NCI-H446 treated with DMSO at 0.1 percent for 48 hours (cell line): ENCODE results near the gene SPDYE4.

Source experiments
- DNase-seq: peaks from one replicate; lab custom pipeline; 2025; lab: John Stamatoyannopoulos, UW

The SPDYE4 gene

DNA sequence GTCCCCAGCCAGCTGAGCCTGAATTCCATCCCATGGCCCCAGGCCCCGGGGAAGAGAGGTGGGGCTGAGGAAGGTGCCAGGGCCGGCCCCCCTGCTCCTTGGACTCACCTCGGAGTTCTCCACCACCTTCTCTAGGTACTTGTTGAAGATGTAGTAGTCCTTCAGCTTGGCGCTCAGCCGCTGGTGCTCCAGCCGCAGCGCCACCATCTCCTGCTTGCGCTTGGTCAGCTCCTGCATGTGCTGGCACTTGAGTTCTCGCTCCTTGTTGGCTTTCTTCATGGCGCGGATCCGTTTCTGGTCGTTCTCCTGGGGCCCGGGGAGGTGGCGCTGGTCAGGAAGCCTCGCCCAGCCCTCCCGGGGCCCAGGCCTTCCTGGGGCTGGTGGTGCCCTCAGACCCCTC, 17.0 kb downstream of the SPDYE4 start:
- no peak for DNase-seq

DNA sequence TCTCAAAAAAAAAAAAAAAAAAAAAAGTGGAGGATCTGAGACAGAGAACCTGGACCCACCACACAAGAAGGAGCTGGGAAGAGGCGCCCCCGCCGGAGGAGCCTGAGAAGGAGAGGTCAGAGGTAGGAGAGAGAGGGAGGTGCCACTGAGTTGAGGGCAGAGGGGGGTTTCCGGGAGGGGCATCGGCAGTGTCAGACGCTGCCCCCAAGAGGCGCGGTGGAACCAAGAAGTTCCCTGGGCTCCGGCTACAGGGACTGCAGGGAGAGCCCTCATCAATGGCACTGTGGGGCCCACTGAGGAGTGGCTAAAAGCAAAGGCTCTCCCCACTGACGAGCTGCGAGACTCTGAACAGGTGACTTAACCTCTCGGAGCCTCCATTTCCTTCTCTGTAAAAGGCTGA, 17.9 kb downstream of the SPDYE4 start:
- DNase-seq, result no peak

DNA sequence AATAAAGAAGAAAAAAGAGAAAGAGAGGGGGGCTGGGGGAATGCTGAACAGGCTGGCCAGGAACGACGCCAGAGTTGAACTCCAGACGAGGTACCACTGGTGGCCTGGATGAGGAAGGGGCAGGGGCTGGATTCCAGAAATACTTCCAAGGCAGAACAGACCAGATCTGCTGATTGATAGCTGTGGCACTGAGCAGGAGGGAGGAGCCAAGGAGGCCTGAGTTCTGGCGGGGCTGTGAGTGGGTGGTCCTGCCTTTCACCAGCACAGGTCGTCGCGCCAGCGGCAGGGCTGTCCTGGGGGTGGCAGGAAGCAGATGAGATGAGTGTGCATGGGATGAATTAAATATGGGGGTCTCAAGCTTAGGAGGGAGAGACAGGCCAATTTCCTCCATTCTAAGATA, 19.2 kb downstream of the SPDYE4 start:
- no peak for DNase-seq

DNA sequence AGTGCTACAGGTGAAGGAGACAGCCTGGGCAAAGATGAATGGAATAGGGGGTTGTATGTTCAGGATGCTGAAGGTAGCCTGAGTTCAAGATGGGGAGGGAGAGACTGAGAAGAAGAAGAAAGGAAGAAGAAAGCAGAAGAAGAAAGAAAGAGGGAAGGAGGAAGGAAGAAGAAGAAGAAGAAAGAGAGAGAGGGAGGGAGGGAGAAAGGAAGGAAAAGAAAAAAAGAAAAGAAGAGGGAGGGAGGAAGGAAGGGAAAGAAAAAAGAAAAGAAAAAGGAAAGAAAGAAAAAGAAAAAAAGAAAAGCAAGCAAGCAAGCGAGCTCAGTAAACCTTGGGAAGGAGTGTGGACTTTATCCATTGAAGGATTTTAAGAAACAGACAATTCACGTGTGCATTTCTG, 21.6 kb downstream of the SPDYE4 start:
- no peak for DNase-seq

DNA sequence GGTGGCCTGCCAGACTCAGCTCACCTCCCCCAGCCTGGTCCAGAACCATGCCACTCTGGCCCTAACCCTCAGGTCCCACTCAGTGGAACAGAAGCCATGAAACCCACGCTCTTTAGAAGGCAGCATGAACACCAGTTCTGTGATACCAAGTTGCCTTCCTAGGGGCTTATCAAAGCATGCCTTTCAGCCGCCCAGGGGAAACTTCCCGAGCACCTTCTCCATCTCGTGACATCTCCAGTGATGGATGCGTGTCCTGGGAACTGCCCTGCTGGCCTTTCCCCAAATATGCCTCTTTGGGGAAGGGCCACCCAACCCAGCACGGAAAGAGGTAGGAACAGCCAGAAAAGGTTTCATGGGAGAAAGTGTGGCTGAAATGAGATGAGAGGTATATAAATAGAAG, 22.0 kb downstream of the SPDYE4 start:
- no peak for DNase-seq

DNA sequence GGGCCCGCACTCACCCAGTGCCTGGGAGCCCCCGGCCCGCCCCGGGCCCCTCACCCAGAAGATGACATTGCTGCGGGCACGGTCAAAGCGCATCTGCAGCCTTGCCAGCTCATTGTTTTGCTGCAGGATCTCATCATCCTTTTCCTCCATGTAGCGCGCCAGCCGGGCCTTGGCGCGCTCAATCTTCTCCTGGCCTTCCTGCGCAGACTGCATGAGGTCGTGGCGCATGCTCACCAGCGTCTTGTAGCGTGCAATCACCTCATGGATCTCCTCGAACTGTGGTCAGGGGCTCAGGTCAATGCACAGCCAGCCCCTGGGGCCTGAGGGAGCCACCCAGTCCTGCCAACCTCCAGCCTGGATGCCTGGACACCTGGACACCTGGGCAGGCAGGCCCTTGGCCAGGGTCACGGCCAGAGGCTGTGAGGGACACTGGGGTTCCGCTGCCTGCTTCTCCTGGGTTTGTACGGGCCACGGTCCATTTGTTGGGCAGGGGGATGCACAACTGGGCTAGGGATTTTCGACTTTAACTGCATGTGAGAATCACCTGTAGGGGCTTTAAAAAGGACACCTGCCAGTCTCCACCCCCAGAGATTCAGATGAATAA, 22.9 kb downstream of the SPDYE4 start:
- no peak for DNase-seq

DNA sequence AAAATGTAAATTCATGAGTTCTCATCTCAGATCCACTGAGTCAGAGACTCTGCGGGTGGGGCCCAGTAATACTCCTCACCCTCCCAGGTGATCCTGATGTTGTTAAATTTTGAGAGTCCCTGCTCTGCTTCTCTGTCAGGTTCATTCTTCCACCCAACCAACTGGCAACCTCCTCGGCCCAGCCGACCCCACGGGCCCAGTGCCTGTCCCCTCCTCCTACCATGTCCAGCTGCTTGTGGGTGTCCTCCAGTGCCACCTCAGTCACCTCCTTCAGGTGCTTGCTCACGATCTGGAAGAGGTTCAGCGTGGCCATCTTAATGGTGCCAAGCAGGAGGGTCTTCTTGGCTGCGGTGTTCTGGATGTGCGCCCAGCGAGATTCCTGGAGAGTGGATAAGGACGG, 23.5 kb downstream of the SPDYE4 start:
- DNase-seq, result no peak

DNA sequence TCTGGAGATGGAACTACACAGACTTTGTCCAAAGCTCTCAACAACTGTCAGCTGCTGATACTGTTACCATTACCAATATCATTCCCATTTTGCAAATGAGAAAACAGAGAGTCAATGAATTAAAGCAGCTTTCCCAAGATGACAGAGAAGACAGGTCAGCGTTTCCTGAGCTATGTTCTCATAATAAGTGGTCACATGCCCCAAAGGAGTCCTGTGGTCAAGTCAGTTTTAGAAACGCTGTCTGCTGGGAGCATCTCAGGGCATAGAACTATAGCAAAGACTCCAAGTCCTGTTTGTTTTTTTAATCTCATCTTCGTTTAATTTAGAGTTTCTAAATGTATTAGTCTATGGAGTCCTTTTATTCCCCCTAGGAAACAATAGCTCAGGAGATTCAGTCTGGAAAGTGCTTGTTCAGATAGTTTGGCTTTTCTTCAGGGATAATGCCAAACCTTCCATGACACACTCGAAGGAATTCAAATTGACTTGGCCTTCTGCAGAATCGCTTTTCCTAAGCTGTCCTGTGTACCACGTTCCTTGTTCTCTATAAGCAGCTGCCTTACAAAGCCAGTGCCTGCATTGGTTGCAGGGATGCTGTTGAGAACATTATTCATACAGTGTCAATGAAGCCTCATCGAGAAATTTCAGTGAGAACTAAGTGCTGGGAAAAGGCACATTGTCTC, 25.8 kb downstream of the SPDYE4 start:
- DNase-seq, result no peak

DNA sequence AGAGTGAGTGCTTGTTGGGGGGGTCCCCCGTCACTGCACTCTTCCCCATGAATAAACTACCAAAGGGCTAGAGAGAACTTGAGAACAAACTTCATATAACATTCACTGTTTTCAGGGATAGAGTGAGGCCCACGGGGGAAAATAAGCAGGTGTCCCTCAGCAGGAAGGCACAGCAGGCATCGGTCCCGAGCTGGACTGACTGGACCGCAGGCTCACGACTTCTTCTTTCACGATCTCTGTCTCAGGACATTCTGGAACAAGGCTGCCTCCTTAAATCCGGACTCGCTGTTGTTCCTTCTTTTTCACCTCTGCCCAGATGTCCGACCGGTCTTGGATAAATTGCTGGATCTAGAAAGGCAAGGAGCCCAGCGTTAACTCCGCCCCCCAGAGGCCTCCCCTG, 28.5 kb downstream of the SPDYE4 start:
- no peak for DNase-seq

DNA sequence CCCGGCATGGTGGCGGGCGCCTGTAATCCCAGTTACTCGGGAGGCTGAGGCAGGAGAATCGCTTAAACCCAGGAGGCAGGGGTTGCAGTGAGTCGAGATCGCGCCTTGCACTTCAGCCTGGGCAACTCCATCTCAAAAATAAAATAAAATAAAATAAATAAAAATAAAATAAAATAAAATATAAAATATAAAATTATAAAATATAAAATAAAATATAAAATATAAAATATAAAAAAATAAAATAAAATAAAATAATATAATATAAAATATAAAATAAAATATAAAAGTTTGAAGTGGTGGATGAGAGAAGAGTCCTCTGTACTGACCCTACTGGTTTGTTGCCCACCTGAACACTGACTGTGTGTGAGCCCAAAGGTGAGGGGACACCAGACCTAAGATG, 28.9 kb downstream of the SPDYE4 start:
- DNase-seq, result no peak

DNA sequence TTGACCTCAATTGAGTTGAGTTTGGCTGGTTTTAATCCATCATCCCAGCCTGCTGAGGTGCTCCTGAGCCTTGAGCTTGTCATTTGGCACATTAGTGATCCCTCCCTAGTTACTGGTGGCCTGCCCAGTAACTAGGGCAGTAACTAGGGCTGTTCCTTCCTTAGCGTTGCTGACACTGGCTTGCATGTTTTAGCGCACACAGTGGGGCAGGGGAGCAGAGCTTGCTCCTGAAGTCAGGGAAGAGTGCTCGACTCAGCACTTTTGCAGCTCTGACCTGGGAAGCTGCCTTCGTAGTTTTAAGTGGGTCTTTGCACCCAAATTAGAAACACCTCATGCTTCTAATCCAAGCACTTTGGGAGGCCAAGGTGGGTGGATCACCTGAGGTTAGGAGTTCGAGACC, 29.4 kb downstream of the SPDYE4 start:
- no peak for DNase-seq

DNA sequence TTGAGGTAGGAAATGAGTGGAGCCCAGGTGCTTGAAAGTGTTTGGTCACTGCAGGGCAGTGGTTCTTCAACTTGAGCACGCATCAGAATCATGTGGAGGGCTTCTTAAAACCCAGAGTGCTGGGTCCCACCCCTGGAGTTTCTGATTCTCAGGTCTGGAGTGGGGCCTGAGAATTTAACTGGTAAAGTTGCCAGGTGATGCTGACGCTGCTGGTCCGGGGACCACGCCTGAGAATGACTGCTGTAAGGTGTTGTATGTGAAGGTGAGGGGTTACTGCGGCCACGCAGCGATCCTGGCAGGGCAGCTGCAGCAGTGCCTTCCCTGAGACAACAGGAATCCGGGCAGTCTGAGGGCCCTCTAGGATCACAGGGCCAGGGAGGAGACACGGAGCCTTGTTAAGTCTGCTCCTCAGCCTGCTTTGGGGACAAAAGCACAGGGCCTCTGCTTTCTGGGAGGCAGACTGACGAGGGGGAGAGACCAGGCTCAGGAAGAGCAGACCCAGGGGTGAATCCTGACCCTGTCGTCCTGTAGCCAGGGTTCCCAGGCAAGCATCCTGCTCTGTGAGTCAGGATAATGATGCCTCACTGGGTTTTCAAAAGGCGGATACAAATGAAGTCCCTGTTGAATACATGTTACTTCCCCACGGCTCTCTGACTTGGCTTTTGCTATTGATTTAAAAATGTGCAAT, 30.0 kb downstream of the SPDYE4 start:
- no peak for DNase-seq

DNA sequence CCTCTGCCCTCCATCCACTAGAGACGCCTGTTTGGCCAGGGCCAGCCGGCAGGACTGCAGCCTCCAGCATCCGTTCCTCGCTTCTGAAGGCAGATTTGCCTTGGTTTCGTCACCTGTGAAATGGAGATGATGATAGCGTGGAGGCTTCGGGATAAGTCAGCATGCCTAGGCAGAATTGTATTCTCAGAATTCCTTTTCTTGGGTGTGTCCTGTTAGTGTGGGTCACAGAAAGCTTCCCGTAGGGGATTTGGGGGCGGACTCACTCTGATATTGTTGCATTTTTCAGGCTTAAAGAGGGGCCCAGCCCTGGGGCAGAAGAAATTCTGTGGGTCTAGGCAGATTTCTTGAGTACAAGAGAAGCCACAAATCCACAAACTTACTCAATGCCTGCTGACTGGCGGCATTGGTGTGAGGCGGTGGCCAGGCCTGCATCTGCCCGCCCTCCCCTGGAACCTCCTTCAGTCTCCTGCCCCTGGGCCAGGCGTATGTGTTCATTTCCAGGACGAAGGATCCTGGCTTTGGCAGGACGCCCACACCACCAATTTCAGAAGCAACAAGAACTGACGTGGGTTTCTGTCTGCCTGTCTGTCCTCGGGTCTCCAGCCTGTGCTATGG, 31.3 kb downstream of the SPDYE4 start:
- DNase-seq, result no peak

DNA sequence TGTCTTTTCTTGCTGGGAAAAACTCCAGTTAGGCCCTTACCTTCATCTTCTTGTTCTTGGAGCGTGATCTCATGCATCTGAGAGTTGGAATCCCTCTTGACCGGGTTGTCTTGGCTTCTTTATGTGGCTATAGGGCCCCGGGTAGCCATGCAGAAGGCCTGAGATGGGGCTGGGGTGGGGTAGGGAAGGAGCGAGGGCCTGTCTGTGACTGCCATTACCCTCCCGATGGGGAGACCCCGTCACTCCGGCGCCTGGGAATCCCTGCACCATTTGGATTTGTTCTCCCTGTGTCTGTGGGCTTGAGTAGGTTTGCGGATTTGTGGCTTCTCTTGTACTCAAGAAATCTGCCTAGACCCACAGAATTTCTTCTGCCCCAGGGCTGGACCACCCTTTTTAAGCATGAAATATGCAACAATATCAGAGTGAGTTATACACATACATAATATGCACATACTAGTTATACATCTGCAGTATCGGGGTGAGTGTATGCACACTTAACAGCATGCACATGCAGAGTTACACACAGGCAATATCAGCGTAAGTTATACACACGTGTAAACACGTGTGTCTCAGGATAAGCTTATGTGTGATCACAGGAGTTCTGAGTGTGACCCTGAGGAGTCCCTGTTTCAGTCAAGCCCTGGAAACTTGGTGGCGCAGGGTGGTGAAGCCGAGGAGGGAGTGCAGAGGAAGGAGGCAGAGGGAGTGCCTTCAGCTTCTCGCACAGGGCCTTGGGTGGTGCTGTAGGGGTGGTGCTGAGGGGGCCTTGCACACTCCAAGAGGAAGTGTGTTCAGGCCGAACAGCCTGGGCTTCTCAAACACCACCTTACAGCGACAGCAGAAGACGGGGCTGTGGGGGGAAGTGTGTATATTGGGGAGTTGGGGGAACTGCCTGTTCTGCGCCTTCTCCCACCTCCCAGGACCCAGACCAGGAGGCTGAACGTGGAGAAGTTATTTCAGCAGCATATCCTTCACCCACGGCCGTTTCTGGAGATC, 32.2 kb downstream of the SPDYE4 start:
- no peak for DNase-seq

DNA sequence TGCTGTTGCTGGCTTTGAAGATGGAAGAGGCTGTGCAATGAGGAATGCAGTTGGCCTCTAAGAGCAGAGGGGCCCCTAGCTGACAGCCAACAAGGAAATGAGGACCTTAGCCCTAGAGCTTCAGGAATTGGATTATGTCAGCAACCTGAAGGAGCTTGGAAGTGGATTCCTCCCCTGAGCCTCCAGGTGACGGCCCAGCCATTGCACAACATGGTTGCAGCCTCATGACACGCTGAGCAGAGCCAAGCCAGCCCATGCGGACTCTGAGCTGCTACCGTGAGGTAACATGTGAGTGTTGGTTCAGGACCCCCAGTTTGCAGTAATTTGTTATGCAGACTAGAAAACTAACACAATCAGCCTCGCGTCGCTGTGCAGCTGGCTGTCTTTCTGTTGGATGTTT, 33.9 kb downstream of the SPDYE4 start:
- no peak for DNase-seq

DNA sequence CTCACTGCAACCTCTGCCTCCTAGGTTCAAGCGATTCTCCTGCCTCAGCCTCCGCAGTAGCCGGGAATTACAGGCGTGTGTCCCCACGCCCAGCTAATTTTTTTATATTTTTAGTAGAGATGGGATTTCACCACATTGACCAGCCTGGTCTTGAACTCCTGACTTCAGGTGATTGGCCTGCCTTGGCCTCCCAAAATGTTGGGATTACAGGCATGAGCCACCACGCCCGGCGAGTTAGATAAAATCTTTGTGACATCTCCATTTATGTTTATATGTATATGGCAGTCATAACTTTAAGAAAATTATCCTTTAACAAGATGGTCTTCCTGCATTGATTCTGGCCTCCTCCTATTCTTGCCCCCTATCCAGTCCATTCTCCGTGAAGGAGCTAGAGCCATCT, 37.8 kb downstream of the SPDYE4 start:
- DNase-seq, result no peak

DNA sequence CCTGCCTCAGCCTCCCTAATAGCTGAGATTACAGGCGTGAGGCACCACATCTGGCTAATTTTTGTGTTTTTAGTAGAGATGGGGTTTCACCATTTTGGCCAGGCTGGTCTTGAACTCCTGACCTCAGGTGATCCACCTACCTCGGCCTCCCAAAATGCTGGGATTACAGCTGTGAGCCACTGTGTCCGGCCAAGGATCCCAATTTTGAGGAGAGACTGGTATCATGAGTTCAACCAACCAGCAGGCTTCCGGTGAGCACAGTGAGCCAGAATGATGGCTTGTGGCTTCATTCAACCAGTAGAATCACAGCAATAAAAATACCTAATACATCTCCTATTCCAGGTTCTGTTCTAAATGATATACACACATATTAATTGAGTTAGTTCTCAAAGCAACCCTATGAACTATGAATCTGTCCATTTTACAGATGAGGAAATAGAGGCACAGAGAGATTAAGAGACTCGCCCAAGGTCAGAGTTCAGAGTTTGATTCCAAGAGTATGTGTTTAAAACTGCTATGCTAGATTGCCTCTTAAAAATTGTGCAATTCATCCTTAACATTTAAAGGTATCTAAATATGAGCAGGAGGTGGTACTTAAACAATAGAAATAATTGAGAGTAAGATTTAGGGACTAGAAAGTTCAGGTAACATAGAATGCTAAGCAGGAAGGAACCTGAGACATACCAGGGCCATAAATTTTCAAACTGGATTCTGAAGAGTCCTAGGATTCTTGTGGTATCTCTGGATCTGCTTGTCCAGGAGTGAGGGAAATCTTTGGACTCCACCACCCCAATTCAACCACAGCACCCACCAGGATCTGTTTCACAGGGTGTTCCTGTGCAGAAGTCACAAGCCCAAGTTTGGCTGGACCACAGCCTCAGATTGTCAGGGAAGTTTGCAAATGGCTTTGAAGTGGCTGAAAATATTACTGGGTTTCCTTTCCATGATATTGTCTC, 38.8 kb downstream of the SPDYE4 start:
- no peak for DNase-seq

DNA sequence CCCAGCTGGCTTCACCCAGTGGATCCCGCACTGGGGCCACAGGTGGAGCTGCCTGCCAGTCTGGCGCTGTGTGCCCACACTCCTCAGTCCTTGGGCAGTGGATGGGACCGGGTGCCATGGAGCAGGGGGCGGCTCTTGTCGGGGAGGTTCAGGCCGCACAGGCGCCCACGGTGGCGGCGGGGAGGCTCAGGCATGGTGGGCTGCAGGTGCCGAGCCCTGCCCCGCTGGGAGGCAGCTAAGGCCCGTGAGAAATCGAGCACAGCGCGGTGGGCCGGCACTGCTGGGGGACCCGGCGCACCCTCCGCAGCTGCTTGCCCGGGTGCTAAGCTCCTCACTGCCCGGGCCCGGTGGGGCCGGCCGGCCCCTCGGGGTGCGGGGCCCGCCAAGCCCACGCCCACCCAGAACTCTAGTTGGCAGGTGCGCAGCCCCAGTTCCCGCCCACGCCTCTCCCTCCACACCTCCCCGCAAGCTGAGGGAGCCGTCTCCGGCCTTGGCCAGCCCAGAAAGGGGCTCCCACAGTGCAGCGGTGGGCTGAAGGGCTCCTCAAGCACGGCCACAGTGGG, 40.3 kb downstream of the SPDYE4 start:
- no peak for DNase-seq

DNA sequence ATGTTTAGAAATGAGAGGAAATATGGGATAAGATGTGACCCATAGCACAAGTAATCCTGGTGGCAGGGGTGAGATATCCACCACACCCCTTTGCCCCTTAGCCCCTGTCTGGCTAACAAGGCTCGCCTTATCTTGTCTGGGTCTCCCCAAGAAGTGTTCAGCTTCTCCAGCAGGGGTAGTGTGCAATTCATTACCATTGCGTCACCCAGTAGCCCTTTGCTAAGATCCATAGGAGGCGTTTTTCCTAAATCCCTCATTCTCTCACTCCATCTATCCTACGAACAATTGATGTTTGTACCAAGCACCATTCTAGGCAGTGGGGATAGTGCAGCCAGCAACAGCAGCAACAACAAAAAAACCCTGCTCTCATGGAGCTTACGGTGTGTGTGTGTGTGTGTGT, 44.5 kb downstream of the SPDYE4 start:
- DNase-seq, result no peak

DNA sequence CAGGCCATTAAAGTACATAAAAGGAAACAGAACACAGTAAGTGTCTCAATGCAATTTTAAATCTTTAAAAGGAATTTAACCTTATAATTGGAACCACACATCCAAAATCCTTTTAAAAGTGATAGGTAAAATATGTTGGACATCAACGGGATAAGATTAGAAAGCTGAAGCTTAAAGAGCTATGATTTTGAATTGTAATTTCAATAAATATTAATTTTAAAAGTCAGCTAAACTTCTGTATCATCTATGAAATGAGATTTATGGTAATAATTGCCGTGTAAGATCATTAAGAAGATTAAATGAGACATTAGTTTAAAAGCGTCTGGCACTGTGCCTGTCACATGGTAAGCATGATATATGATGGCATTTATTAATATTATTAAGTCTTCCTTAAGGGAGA, 45.0 kb downstream of the SPDYE4 start:
- no peak for DNase-seq

DNA sequence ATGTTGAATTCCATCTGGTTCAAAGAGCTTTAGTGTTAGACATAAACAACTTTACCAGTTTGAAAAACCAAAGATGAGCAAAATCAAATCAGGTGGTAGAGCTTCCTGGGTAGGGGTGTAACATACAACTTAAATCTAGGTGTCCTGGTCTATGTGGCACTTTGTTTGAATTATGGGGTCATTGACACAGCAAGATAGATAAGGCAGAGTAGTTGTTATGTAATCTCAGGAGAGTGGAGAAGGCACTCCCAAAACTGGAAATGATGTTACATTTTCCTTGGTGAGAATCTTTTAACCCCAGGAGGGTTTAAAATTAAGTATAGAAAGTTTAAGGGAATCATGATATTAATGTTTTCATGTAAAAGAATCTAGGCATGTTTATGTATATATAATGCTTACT, 45.6 kb downstream of the SPDYE4 start:
- DNase-seq, result no peak
